AG09309 (cell line): ENCODE measurements around the gene UQCR10.
A peak's percentile ranks its signal among the peaks of the same experiment; 100 is the strongest.

Experiments
- DNase-seq: peaks from one replicate; pipeline ENCODE4 v3.0.0-alpha.2; 2010; ENCODE audit warnings: low read depth
- H3K4me3 ChIP-seq: 2 replicates; pipeline ENCODE4 v1.5.1; 2011; ENCODE audit warnings: mild to moderate bottlenecking, low read depth, low read length, moderate library complexity; ENCODE audit not compliant: control insufficient read depth
- CTCF ChIP-seq: IDR thresholded peaks from 2 replicates; pipeline ENCODE4 v1.5.1; 2011; ENCODE audit warnings: mild to moderate bottlenecking, low read depth, low read length, inconsistent platforms; ENCODE audit not compliant: insufficient read depth, control insufficient read depth; ENCODE audit errors: missing control alignments

UQCR10 gene

GRCh38 chr22:29722587-29722986, 44.6 kb upstream of the UQCR10 start:
- no peak for DNase-seq
- no peak overlapping the region for H3K4me3 ChIP-seq
- no peak for TF ChIP-seq CTCF

DNA sequence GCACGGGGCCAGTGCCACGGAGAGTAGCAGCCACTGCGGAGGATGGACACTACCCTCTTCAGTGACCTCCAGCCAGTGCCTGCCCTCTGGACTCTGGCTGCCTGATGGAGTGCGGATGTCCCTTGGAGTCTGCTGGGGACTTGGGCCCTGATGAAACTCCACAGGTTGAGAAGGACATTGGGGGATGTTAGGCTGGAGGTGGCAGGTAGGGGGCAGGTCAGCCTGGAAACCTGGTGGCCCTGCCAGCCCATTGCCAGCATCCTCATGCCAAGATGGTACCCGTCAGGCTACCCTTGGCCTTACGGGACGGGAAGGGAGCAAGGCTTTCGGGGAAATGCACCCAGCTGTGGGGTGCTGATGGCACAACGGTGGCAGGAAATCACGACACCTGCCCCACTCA, 43.4 kb upstream of the UQCR10 start:
- DNase-seq: no peak
- no peak for TF ChIP-seq CTCF
- H3K4me3 ChIP-seq: no peak overlapping the region

- no peak for TF ChIP-seq CTCF
- no peak for DNase-seq
- no peak overlapping the region for H3K4me3 ChIP-seq
Measured at GRCh38 chr22:29724843-29725242, 42.3 kb upstream of the UQCR10 start.

DNA sequence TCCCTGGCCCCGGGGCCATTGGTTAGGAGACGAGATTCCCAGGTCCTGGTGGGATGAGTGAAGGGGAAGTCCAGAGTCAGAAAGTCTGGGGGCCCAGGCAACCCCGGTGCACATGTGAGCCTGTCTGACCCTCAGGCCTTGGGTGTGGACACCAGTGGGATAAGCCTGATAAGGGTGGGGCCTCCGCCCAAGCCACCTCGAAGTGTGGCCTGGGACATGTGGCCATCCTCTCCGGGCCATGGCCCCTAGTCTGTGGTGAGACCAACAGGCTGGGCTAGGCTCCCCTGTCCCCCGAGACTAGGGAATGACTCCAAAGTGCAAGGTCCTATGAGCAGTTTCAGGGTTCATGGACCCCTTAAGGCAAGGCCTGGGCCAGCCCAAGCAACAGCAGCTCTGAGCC, 41.1 kb upstream of the UQCR10 start:
- no peak for DNase-seq
- no peak for TF ChIP-seq CTCF
- no peak overlapping the region for H3K4me3 ChIP-seq

DNA sequence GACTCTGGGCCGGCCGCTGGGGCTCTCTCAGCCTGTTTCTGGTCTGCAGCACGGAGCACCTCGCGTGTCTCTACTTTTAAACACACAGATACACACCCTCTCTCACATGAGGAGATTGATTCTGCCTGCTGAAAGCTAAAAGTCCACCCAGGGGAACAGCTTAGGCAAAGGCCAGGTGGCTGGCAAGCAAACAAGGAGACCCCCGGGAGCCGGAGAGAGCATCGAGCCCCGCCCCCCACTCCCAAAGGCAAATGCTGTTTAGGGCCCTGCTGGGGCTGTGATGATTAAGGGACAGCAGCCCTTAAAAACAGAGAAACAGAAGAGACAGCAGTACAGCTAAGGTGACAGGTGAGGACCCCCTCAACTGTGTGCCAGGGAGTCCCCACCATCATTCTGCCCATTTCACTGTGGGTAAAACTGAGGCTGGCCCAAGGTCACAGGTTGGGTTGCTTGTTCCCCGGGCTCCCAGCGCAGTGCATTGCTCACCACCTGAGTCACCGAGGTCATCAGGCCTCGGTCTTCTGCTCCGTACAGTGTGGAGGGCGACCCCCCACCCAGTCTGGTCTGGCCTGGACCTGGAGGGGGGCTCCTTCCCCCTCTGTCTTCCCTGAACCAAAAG, 40.5 kb upstream of the UQCR10 start:
- H3K4me3 ChIP-seq: no peak overlapping the region
- no peak for DNase-seq
- no peak for TF ChIP-seq CTCF

- DNase-seq: no peak
- H3K4me3 ChIP-seq: no peak overlapping the region
- TF ChIP-seq CTCF: peak; percentile 50
Measured at GRCh38 chr22:29727131-29727523, 40.0 kb upstream of the UQCR10 start.

- no peak overlapping the region for H3K4me3 ChIP-seq
- no peak for TF ChIP-seq CTCF
- no peak for DNase-seq
Measured at GRCh38 chr22:29729161-29729560, 38.0 kb upstream of the UQCR10 start.
